Endothelial cell of umbilical vein (primary cell): ENCODE measurements around the gene PGAP3. TPM values are rescaled to one million over a fixed set of nuclear protein-coding genes. Genes with fewer than 3 reads are reported as not detected.

ENCODE experiments used
- BruUV-seq: library from RNA; stranded (reverse); fragments of 400-500 nt; replicated peaks from 2 replicates; lab custom pipeline; 2021; lab: Mats Ljungman, UMichigan
- CTCF ChIA-PET: fragments of 300-600, 350-600 bp; sonication (Branson Sonifier 250); formaldehyde crosslinking; loops from one replicate; lab custom pipeline; 2021; ENCODE audit warnings: antibody characterized with exemption, inconsistent platforms; lab: Charles Lee
- POLR2A ChIA-PET: fragments of 300-600, 350-600 bp; sonication (Branson Sonifier 250); formaldehyde crosslinking; loops from one replicate; lab custom pipeline; 2021; ENCODE audit warnings: antibody characterized with exemption, inconsistent platforms; lab: Charles Lee
- DNase-seq: peaks from one replicate; pipeline ENCODE4 v3.0.0-alpha.2; 2011; ENCODE audit warnings: low read depth, low spot score
- FAIRE-seq: peaks from 2 replicates; lab custom pipeline; 2011; peaks lifted over from hg19 to GRCh38; lab: Jason Lieb, UNC
- H2AFZ ChIP-seq: 2 replicates; pipeline ENCODE4 v1.6.0; 2012; ENCODE audit warnings: low read depth, low read length, control low read depth, inconsistent platforms
- H3K27ac ChIP-seq: 2 replicates; pipeline ENCODE4 v1.5.1; 2011; ENCODE audit warnings: low read depth, mild to moderate bottlenecking, control low read depth, low read length, moderate library complexity; ENCODE audit not compliant: insufficient read depth
- H3K27me3 ChIP-seq, 2 experiments: 2 replicates each; pipeline versions ENCODE4 v1.6.0 to v1.6.1; 2011; ENCODE audit warnings: low read length in 2 of 2, mixed read lengths in 1 of 2; ENCODE audit not compliant: control insufficient read depth in 2 of 2, insufficient read depth in 2 of 2
- H3K36me3 ChIP-seq, 2 experiments: 2 replicates in 1 of 2; 3 replicates in 1 of 2; pipeline ENCODE4 v1.5.1; 2011; ENCODE audit warnings: low read length in 2 of 2, mild to moderate bottlenecking in 1 of 2, moderate library complexity in 1 of 2; ENCODE audit not compliant: control insufficient read depth in 2 of 2, insufficient read depth in 2 of 2; ENCODE audit errors: extremely low read depth in 1 of 2
- H3K4me1 ChIP-seq: 3 replicates; pipeline ENCODE4 v1.5.1; 2011; ENCODE audit warnings: mild to moderate bottlenecking, low read length; ENCODE audit not compliant: control insufficient read depth, insufficient read depth; ENCODE audit errors: extremely low read depth
- H3K4me2 ChIP-seq: 2 replicates; pipeline ENCODE4 v1.6.1; 2011; ENCODE audit warnings: low read length, control low read depth, mixed read lengths; ENCODE audit not compliant: insufficient read depth
- H3K4me3 ChIP-seq, 3 experiments: fragments of 200-600 bp in 1 of 3; sonication (generic), shearing (Covaris generic) in 1 of 3; replicated peaks in 1 of 3; 2 replicates each; pipeline ENCODE4 v1.5.1; 2011 to 2016; ENCODE audit warnings: control low read depth in 3 of 3, low read length in 3 of 3, mild to moderate bottlenecking in 2 of 3, inconsistent platforms in 1 of 3, low read depth in 1 of 3, moderate library complexity in 1 of 3; ENCODE audit not compliant: insufficient read depth in 1 of 3
- H3K79me2 ChIP-seq: 2 replicates; pipeline ENCODE4 v1.6.0; 2012; ENCODE audit warnings: low read length, inconsistent platforms; ENCODE audit not compliant: control insufficient read depth, insufficient read depth
- H3K9ac ChIP-seq: replicated peaks from 2 replicates; pipeline ENCODE3; 2011; ENCODE audit warnings: low read length, control low read depth; ENCODE audit not compliant: insufficient read depth; ENCODE audit errors: extremely low read depth
- H3K9me1 ChIP-seq: replicated peaks from 3 replicates; pipeline ENCODE4 v1.6.0; 2011; ENCODE audit warnings: mild to moderate bottlenecking, low read length; ENCODE audit not compliant: control insufficient read depth, insufficient read depth; ENCODE audit errors: extremely low read depth
- H3K9me3 ChIP-seq: replicated peaks from 2 replicates; pipeline ENCODE4 v1.5.1; 2012; ENCODE audit warnings: low read length, inconsistent platforms; ENCODE audit not compliant: control insufficient read depth, insufficient read depth
- H4K20me1 ChIP-seq: replicated peaks from 2 replicates; pipeline ENCODE3; 2011; ENCODE audit warnings: mild to moderate bottlenecking, low read length; ENCODE audit not compliant: control insufficient read depth, insufficient read depth; ENCODE audit errors: extremely low read depth
- EZH2 ChIP-seq: IDR thresholded peaks from 2 replicates; pipeline ENCODE4 v1.6.1; 2012; ENCODE audit warnings: borderline replicate concordance, low read depth, mild to moderate bottlenecking, moderate library complexity, low read length, inconsistent platforms; ENCODE audit not compliant: severe bottlenecking
- FOS ChIP-seq: IDR thresholded peaks from 2 replicates; pipeline ENCODE4 v1.6.1; 2011; ENCODE audit warnings: mild to moderate bottlenecking, low read length, moderate library complexity, borderline replicate concordance; ENCODE audit not compliant: insufficient read depth
- GATA2 ChIP-seq: IDR thresholded peaks from 2 replicates; pipeline ENCODE4 v1.7.0; 2011; ENCODE audit warnings: low read depth, mild to moderate bottlenecking, moderate library complexity, mixed read lengths, low read length; ENCODE audit not compliant: insufficient read length, insufficient read depth
- JUN ChIP-seq: IDR thresholded peaks from 2 replicates; pipeline ENCODE4 v1.6.1; 2011; ENCODE audit warnings: borderline replicate concordance, low read depth; ENCODE audit not compliant: insufficient read length, insufficient read depth
- MAX ChIP-seq: IDR thresholded peaks from 2 replicates; pipeline ENCODE4 v1.6.1; 2011; ENCODE audit not compliant: insufficient read depth, insufficient read length
- MYC ChIP-seq: IDR thresholded peaks from one replicate; pipeline ENCODE4 v1.6.1; 2011; ENCODE audit warnings: mild to moderate bottlenecking, low read depth, low read length
- POLR2A ChIP-seq: IDR thresholded peaks from 2 replicates; pipeline ENCODE4 v1.6.1; 2012; ENCODE audit warnings: low read depth, mild to moderate bottlenecking, control low read depth, low read length
- POLR2AphosphoS5 ChIP-seq: IDR thresholded peaks from 2 replicates; pipeline ENCODE4 v1.6.1; 2012; ENCODE audit warnings: low read depth, mild to moderate bottlenecking, control low read depth, low read length, moderate library complexity; ENCODE audit not compliant: insufficient read depth
- dilution Hi-C: fragments of 300-500 bp; cut with MboI; formaldehyde crosslinking; loops from one replicate; pipeline ENCODE4 v1.15.0; 2019; ENCODE audit warnings: low sequenced_read_pairs; ENCODE audit not compliant: extremely low pct_ligation_motif_present
- intact Hi-C: fragments of 100-400 bp; cut with micrococcal nuclease; formaldehyde crosslinking; loops from one replicate; pipeline ENCODE4 v1.10.0; 2022
- polyA plus RNA-seq, 4 experiments: library from polyadenylated mRNA; depleted of rRNA in 3 of 4; stranded (reverse) in 3 of 4; unstranded in 1 of 4; fragments of >200 nt; gene quantifications; 2 replicates each; pipeline versions ENCODE4 v1.2.1 to v1.2.3, GENCODE V29; 2011 to 2012; ENCODE audit warnings: missing spikeins in 1 of 4
- total RNA-seq: library from RNA; stranded (reverse); gene quantifications from 2 replicates; pipeline ENCODE4 v1.2.3, GENCODE V29; 2021
- TF ChIP-seq, protein P1 (sequence below), 2 donors: IDR thresholded peaks; 1 replicate in 1 of 2; 2 replicates in 1 of 2; pipeline ENCODE4 v1.5.1; 2011; ENCODE audit warnings: low read length in 2 of 2, mild to moderate bottlenecking in 2 of 2, moderate library complexity in 2 of 2, control low read depth in 1 of 2, inconsistent platforms in 1 of 2, low read depth in 1 of 2; ENCODE audit not compliant: insufficient read depth in 1 of 2; ENCODE audit errors: extremely low read depth in 1 of 2

The PGAP3 gene
- total and polyA plus RNA-seq, 2 donors (not counting 3 experiments of a cell fraction or from before 2014, with no cell fraction given), result 6.4 to 14.9 TPM

DNA sequence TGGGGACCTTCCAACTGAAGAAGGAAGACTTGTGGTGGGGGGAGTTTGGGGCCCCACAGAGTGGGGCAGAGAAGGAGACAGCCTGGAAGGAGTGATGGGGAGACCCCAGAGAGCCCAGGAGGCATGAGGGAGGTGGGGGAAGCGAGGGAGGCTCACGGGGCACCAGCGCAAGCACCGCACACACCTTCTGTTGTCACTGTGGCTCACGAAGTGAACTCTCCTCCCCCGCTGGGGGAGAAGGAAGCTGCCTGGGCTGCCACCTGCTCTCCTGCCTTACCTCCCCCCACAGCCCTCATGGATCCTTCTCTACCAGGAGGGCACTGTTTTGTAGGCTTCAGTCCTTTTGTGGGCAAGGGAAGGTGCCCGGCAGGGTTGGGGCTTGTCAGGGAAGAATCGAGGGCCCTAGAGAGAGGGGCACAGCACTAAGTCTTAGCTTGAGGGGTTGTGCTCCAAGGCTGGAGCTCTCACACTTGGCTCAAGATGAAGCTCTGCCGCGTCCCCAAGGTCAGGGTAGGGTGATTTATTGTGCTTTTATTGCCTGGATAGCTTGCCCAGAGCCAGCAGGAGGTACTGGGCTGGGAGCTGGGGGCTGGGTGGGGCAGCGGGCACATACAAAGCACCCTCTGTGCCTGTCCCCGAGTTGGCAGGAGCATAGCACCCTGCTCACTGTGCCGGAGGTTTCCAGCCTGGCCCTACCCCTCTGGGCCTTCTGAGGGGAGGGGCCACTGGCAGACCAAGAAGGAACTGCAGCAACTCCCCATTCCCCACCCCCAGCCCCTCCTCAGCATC, 55.5 kb downstream of the PGAP3 start:
- Histone ChIP-seq H3K4me3 (no peak overlapping the region), H3K27ac (no peak overlapping the region), H3K4me1 (peaks cover 4% of the 10 kb centered on the region), H3K79me2 (no peaks in the 10 kb centered on the region), H3K9ac (no peak overlapping the region), H4K20me1 (no peaks in the 10 kb centered on the region), H3K4me2 (no peak overlapping the region), H2AFZ (no peak overlapping the region), H3K27me3 (peaks cover 28 to 40% of the 10 kb centered on the region in 2 experiments), H3K36me3 (no peaks in the 10 kb centered on the region), H3K9me3 (no peaks in the 10 kb centered on the region), H3K9me1 (no peaks in the 10 kb centered on the region)
- no peak for DNase-seq
- ChIA-PET CTCF (interaction anchor here (1.2 to 6.4 kb wide), 7 partner anchors 8 to 98 kb away, joined by 3 to 141 read pairs (median 7); partner anchors contain the start of gene MIEN1), POLR2A (no interaction called here)
- dilution Hi-C loops, result loop anchor here (10.0 kb wide), 1 partner anchor 112 kb away; no protein-coding TSS in a partner anchor
- FAIRE-seq, result no peak
- intact Hi-C loops, result no loop called here
- BruUV-seq, result no TSS peak
- TF ChIP-seq JUN, result no peak
- TF ChIP-seq POLR2AphosphoS5, result no peak
- TF ChIP-seq, protein P1, sequence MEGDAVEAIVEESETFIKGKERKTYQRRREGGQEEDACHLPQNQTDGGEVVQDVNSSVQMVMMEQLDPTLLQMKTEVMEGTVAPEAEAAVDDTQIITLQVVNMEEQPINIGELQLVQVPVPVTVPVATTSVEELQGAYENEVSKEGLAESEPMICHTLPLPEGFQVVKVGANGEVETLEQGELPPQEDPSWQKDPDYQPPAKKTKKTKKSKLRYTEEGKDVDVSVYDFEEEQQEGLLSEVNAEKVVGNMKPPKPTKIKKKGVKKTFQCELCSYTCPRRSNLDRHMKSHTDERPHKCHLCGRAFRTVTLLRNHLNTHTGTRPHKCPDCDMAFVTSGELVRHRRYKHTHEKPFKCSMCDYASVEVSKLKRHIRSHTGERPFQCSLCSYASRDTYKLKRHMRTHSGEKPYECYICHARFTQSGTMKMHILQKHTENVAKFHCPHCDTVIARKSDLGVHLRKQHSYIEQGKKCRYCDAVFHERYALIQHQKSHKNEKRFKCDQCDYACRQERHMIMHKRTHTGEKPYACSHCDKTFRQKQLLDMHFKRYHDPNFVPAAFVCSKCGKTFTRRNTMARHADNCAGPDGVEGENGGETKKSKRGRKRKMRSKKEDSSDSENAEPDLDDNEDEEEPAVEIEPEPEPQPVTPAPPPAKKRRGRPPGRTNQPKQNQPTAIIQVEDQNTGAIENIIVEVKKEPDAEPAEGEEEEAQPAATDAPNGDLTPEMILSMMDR (IDR thresholded peaks at IDR 0.05; ENCODE audit: extremely low read depth in 1 of 2, insufficient read depth in 1 of 2, low read depth in 1 of 2, low read length in 2 of 2), result no peak
- TF ChIP-seq GATA2, result no peak
- TF ChIP-seq POLR2A, result no peak
- TF ChIP-seq FOS, result no peak
- TF ChIP-seq MYC, result no peak
- TF ChIP-seq MAX, result no peak
- TF ChIP-seq EZH2, result no peak
